Left lung (tissue), 10 donors: Measurements from ENCODE around the gene TMEM86A. TPM values are rescaled to one million over a fixed set of nuclear protein-coding genes. Genes with fewer than 3 reads are reported as not detected.
A peak's percentile ranks its signal among the peaks of the same experiment; 100 is the strongest.

Source experiments
- ATAC-seq: fragments of 200-7000 bp; cut with Tn5 transposase; one replicate; pipeline ENCODE4 v1.9.1; 2020; ENCODE audit warnings: moderate library complexity
- DNase-seq, 4 donors: peaks; one replicate each; pipeline ENCODE4 v3.0.0-alpha.2; 2013 to 2020
- H3K27ac ChIP-seq, 2 donors: fragments of 200-600 bp; sonication (generic) in 1 of 2; one replicate each; pipeline versions ENCODE4 v1.5.0 to v1.8.0; 2020 to 2021
- H3K27me3 ChIP-seq, 2 donors: fragments of 200-600 bp; sonication (generic) in 1 of 2; one replicate each; pipeline versions ENCODE4 v1.5.0 to v1.8.0; 2020 to 2021
- H3K36me3 ChIP-seq, 2 donors: fragments of 200-600 bp; sonication (generic) in 1 of 2; one replicate each; pipeline versions ENCODE4 v1.5.0 to v1.8.0; 2020 to 2021
- H3K4me1 ChIP-seq, 2 donors: fragments of 200-600 bp; one replicate each; pipeline ENCODE4 v1.8.0; 2021
- H3K4me3 ChIP-seq, 2 donors: fragments of 200-600 bp; sonication (generic) in 1 of 2; one replicate each; pipeline versions ENCODE4 v1.5.0 to v1.8.0; 2020 to 2021; ENCODE audit warnings: mild to moderate bottlenecking in 1 of 2
- H3K9me3 ChIP-seq, 2 donors: fragments of 200-600 bp; sonication (generic) in 1 of 2; one replicate each; pipeline versions ENCODE4 v1.5.0 to v1.8.0; 2020 to 2021
- CTCF ChIP-seq, 2 donors: fragments of 200-600 bp; sonication (generic) in 1 of 2; IDR thresholded peaks; one replicate each; pipeline versions ENCODE4 v1.5.0 to v1.8.0; 2021; ENCODE audit warnings: antibody characterized with exemption in 2 of 2
- intact Hi-C, 2 donors: fragments of 100-400 bp; cut with DNase I; formaldehyde crosslinking; loops; one replicate each; pipeline versions ENCODE4 v1.11.2 to v1.14.2; 2022
- polyA plus RNA-seq, 6 donors: library from polyadenylated mRNA; unstranded; fragments of 120-200 nt; gene quantifications; one replicate each; pipeline ENCODE4 v1.2.1, GENCODE V29; 2013; ENCODE audit not compliant: insufficient read length in 6 of 6
- total RNA-seq, 2 donors: library from RNA; stranded (reverse); fragmentation: NEBNext Ultra II Directional; extraction: Animal tissue kit (Norgen Biotek cat#: 25700); gene quantifications; one replicate each; pipeline ENCODE4 v1.2.1, GENCODE V29; 2021
- donor health status: DM: no; HTN: yes; CAD: no.
- donor health status: DM: no; HTN: no; CAD: no.

The TMEM86A gene
- total and polyA plus RNA-seq, 8 donors: 3.2 to 9.1 (median 3.8) TPM

GRCh38 chr11:18721561-18722292 is 23.1 kb downstream of the TMEM86A start:
- H3K27me3 ChIP-seq: peaks cover 0 to 12% of the 10 kb centered on the region in 2 donors
- peaks cover 0 to 16% of the 10 kb centered on the region in 2 donors for H3K4me1 ChIP-seq
- H3K9me3 ChIP-seq: no peaks in the 10 kb centered on the region
- ATAC-seq (peak; percentile 85), DNase-seq (peak in 3 of 4 donors; percentile 44 to 58 (median 47))
- peak; percentile 84 to 87 for TF ChIP-seq CTCF (IDR thresholded peaks at IDR 0.05)
- intact Hi-C loops: no loop called here
- no peaks in the 10 kb centered on the region for H3K36me3 ChIP-seq
- H3K4me3 ChIP-seq: peak overlapping the region; percentile 45 to 57
- H3K27ac ChIP-seq: peak overlapping the region; percentile 46 to 57

- no peak for TF ChIP-seq CTCF (IDR thresholded peaks at IDR 0.05)
- ATAC-seq (no peak), DNase-seq (no peak)
- H3K4me3 ChIP-seq: peak overlapping the region in 1 of 2 donors; percentile 57
- H3K9me3 ChIP-seq: no peaks in the 10 kb centered on the region
- peaks cover 0 to 16% of the 10 kb centered on the region in 2 donors for H3K4me1 ChIP-seq
- intact Hi-C loops: no loop called here
- peaks cover 0 to 12% of the 10 kb centered on the region in 2 donors for H3K27me3 ChIP-seq
- no peaks in the 10 kb centered on the region for H3K36me3 ChIP-seq
- no peak overlapping the region for H3K27ac ChIP-seq
Measured at GRCh38 chr11:18722293-18722637, 23.7 kb downstream of the TMEM86A start.

GRCh38 chr11:18723991-18724390 is 25.4 kb downstream of the TMEM86A start:
- DNase-seq (no peak), ATAC-seq (no peak)
- Histone ChIP-seq H3K27me3 (peaks cover 0 to 12% of the 10 kb centered on the region in 2 donors), H3K36me3 (no peaks in the 10 kb centered on the region), H3K4me1 (peaks cover 0 to 16% of the 10 kb centered on the region in 2 donors), H3K27ac (no peak overlapping the region), H3K4me3 (no peak overlapping the region), H3K9me3 (no peaks in the 10 kb centered on the region)
- no peak for TF ChIP-seq CTCF (IDR thresholded peaks at IDR 0.05)
- intact Hi-C loops: no loop called here

DNA sequence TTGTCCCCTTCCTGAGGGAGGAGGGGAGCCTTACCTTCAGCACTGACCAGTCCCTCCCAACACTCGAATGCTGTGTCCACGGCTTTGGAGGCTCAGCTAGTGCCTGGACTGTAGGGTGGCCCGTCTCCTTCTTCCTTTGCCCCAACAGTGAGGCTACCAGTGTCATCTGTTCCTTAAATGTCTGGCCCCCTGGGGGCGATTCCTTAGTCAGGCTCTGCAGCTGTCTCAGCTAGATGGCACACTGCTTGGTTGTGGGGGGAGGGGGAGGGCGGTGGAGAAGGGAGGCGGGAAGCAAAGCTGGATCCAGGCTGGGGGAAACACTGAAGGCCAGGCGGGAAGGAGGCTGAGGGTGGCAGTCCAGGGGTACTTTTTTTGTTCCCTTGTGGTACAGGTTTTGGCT is 27.5 kb downstream of the TMEM86A start, which contains the start of gene IGSF22:
TSS of gene IGSF22 (minus strand) at position 149 of the 400 bp plus-strand sequence. CDS start 1,952 bp downstream, outside the sequence.
- no peak for DNase-seq
- Histone ChIP-seq H3K4me1 (peaks cover 0 to 11% of the 10 kb centered on the region in 2 donors), H3K9me3 (no peaks in the 10 kb centered on the region), H3K27ac (no peak within 1 kb of the TSS), H3K4me3 (no peak within 1 kb of the TSS), H3K36me3 (no peaks in the 10 kb centered on the region), H3K27me3 (peaks cover 0 to 6% of the 10 kb centered on the region in 2 donors)
- intact Hi-C loops: no loop called here
- no peak for ATAC-seq
- TF ChIP-seq CTCF (IDR thresholded peaks at IDR 0.05): no peak

GRCh38 chr11:18727479-18728236 is 29.1 kb downstream of the TMEM86A start:
- ATAC-seq (peak; percentile 55), DNase-seq (peak in 2 of 4 donors; percentile 16 to 56)
- no peaks in the 10 kb centered on the region for H3K4me1 ChIP-seq
- H3K27me3 ChIP-seq: no peaks in the 10 kb centered on the region
- no peaks in the 10 kb centered on the region for H3K9me3 ChIP-seq
- intact Hi-C loops: no loop called here
- H3K4me3 ChIP-seq: no peak overlapping the region
- no peak overlapping the region for H3K27ac ChIP-seq
- TF ChIP-seq CTCF (IDR thresholded peaks at IDR 0.05): peak; percentile 70 to 76
- H3K36me3 ChIP-seq: no peaks in the 10 kb centered on the region
